A673 (cell line): ENCODE measurements around the gene SLC35F1.

Source experiments
- CTCF ChIP-seq: fragments of 300-800, 200-600 bp; sonication (generic); conservative IDR thresholded peaks from 2 replicates; pipeline ENCODE4 v1.5.1; 2017; ENCODE audit warnings: low read depth, mild to moderate bottlenecking, antibody characterized with exemption, low read length, moderate library complexity, mixed read lengths
- EZH2 ChIP-seq: fragments of 200-600 bp; sonication (generic); IDR thresholded peaks from 2 replicates; pipeline ENCODE4 v1.6.1; 2017; ENCODE audit warnings: borderline replicate concordance, low read depth, mild to moderate bottlenecking, mixed read lengths, antibody characterized with exemption, low read length; ENCODE audit not compliant: poor library complexity, severe bottlenecking

DNA sequence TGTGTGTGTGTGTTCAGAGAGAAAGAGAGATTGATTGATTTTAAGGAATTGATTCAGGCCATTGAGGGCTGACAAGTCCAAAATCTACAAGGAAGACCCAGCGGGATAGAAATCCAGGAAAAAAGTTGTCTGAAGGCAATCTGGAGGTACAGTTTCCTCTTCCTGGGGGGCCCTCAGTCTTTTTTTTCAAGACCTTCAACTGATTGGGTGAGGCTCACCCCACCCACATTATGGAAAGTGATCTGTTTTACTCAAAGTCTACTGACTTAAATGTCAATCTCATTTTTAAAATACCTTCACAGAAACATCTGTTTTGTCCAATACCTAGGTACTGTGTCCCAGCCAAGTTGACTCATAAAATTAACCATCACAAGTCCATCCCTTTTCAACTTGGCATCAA lies 398.0 kb downstream of the SLC35F1 start:
- no peak for TF ChIP-seq CTCF
- no peak for TF ChIP-seq EZH2
